IPS-NIHi11 (cell line): Measurements from ENCODE around the gene ASB5.
"Not testable (repeated sequence)": the region's sequence is repeated elsewhere in the genome, so short reads cannot be mapped to it uniquely, and the experiment has no call there.

Experiments
- DNase-seq: peaks from one replicate; pipeline ENCODE4 v3.0.0; 2012; ENCODE audit warnings: mixed read lengths, low spot score

Gene ASB5, protein sequence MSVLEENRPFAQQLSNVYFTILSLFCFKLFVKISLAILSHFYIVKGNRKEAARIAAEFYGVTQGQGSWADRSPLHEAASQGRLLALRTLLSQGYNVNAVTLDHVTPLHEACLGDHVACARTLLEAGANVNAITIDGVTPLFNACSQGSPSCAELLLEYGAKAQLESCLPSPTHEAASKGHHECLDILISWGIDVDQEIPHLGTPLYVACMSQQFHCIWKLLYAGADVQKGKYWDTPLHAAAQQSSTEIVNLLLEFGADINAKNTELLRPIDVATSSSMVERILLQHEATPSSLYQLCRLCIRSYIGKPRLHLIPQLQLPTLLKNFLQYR

DNA sequence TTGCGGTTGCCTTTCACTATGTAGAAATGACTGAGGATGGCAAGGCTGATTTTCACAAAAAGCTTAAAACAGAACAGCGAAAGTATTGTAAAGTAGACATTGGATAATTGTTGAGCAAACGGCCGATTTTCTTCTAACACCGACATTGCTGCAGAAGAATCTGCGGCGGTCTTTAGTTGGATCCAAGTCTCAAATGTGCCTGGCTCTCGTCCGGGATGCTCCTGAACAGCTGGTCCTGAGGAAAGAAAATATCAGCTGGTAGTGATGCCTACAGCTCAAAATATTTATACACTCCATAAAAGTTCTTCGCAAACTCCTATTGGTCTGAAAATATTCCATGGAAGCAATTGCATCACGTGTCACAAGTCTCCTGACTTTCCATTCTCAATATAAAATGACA, at the start of gene ASB5:
TSS of gene ASB5 (minus strand) at position 260 of the 400 bp plus-strand sequence. CDS start at position 146, 114 bp downstream.
- DNase-seq, result no peak

DNA sequence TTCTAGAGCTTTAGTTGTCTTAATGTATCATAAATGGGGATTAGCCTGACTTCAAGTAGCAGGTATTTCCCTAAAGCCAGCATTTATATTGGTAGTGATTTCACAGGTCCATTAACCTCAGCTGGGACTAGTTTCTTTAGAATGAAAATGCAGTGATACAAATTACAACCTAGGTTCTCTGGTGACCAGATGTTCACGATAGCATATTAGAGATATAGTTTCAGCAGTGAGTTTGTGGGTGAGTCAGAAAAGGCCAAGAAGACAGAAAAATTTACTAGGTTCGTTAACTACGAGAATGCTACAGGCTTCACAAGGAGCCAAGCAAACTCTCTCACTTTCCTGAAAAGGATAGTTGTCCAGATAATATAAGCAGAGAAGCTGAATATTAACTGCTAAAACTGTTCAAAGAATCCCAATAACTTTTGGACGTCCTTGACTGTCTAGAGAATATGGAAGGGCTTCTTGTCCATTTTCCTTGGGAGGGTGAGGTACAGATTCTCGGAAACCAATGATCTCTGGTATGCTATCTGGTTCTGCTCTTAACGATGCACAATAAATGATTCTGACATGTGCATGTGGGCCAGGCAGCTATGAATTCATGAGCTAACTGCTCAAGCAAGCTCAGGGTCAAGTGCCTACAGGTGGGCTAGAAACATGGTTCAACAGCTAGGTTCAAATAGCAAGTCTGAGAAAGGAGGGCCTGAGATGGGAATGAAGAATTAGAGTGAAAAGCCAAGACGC, 44.7 kb upstream of the ASB5 start:
- no peak for DNase-seq

DNA sequence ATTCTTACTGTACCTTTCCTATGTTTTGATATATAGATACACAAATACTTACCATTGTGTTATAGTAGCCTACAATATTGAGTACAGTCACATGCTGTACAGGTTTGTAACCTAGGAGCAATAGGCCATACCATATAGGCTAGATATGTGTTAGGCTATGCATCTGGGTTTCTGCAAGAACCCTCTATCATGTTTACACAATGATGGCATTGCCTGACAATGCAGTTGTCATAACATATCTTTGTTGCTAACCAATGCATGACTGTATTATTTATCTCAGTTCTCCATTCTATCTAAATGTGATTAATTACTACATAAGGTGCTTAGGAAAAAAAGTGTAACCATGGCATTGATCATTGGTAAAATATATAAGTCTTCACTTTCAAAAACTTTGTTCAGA, 40.8 kb upstream of the ASB5 start:
- no peak for DNase-seq

DNA sequence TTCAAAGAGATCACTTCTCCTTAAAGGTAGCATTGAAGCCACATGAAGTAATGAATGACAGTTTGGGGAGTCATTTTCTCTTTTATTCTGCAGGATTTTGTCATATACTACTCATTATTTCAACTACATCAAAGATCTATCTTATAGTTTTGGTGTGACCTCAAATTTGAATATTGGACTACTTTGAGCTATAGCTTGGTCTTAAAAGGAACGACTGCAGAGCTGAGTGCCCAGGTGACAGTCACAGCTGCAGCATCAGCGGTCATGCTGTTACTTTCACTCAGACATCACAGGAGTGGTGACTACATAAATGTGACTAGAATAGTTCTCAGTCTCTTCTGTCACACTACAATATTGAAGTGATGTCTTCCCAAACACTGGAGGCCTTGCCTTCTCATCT, 40.0 kb upstream of the ASB5 start:
- DNase-seq, result no peak

DNA sequence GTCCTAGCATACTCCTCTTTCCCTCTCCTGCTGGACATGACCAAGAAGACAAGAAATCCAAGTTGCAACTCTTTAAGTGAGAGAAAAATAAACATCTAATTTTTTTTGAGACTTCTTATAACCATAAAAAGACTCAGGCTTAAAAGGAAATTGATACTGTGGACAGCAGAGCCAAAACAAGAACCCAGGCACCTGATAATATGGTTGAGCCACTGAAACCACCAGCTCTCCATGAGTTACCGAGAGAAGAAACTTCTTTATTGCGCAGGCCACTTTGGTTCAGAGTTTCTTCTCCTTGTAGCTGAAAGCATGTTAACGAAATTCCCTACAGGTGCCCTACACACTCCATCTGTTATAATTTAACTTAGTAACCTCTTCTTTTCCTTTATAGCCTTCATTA, 39.4 kb upstream of the ASB5 start:
- DNase-seq, result no peak

DNA sequence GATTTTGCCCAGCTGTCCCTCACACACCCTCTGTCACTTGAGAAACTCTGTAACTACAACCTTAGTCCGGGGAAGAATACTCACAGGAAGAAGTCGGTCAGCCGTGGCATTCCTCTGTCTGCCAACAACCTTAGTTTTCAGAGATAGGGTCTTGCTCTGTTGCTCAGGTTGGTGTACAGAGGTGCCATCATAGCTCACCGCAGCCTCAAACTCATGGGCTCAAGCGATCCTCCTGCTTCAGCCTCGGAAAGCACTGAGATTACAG, 38.6 kb upstream of the ASB5 start:
- no peak for DNase-seq

DNA sequence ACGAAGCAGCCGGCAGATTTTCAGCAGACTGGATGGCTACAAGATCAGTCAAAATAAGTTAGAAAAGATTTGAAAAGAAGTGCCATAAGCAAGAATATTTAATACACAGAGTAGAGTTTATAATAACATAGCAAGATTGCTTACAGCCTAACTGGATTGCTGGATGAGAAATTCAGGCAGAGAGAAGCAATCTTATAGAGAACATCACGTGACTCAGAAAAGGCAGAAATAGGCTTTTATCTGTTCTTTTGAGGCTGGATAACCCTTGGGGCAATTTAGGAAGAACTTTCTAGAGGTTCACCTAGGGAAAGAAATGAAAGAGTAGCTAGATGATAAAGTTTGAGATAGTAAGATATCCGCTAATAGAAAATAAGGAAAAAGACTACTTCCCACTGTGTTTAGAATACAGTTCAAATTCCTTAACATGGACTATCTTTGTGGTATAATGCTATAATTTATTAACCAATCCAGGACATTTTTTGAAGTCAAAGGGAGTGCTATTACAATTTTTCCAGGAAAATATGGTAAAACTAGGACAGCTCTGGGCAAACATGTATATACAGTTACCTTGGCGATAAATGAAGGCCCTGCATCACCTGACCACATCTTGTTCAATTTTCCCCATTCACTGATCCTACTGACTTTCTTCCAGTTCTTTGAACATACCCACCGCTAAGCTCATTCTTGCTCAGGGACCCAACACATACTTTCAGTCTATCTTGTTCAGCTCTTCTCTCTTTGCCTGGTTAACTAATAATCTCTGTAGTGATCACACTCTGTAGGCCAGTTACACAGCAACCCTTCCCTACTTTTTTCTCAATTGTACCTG, 38.0 kb upstream of the ASB5 start:
- no peak for DNase-seq

DNA sequence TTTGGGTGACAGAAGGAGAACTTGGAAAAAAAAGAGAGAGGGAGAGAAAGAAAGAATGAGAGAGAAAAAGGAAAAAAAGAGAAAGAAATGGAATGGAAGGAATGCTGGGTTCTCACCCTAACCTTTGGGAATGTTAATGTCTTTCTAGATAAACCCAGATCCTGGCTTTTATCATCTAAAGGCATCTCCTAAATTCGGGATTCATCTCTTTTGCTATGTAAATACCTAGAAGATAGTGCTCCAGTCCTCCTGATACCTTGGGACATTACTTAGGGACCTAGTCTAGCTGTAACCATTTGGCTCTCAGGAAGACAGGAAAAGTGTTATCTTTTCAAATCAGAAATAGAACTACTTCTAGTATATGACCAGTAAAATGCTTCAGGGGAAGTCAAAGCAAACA, 34.9 kb upstream of the ASB5 start:
- DNase-seq, result no peak

DNA sequence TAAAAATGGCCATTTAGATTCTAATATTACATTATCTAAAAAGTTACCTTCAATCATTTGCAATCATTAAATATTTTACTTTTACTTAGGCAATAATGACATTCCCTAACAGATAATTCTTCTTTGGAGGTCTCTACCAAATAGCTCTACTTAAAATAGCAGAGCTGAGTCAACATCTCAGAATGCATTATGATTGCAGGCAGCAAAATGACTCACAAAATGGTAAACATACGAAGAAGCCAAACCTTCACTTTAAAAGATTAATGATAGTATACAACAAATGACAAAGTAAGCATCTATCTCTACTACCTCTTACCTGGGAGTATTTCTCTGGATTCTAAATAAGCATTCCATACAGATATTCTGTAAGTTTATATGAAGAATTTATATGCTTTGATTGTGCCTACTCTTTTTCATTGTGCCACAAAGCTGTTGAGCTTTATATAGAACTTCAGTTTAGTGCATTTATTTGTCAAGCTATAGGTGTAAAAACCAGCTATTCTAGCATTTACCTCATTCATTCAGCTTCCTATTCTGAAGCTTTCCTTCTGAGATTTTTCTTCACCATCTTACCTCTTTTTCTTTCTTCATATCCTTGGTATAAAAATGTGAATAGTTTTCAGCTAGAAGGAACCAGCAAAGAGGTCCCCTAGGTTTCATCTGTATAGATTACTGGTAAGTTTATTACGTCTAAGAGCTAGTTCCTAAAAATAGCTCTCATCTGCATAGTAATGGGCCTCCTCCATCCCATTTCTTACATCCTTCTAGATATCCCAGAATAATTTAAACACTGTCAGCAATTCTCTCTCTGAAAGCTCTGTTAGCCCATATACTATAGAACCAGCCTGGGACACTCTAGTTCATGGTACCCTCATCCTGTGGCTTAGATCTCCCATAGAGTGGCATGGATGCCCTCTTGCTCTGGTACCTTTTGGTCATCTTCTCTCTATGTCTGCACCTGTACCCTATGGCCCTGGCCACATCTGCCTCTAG, 33.6 kb upstream of the ASB5 start:
- DNase-seq, result no peak

DNA sequence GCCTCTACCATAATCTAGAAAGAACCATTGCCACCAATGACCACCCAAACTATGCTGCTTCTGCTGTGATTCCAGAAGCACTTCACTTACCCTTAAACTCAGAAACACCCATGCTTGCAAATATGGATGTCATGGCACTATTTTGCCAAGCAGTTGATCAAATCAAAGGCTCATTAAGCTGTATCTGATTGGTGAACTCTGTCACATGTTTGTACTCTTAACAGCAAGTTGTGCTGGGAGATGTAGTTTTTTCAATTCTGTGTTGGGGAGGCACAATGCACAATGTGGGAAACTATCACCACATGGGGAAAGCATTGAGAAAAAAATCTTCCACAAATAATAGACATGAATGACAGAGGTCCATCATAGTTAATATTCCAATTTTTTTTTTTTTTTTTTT, 31.5 kb upstream of the ASB5 start:
- no peak for DNase-seq

DNA sequence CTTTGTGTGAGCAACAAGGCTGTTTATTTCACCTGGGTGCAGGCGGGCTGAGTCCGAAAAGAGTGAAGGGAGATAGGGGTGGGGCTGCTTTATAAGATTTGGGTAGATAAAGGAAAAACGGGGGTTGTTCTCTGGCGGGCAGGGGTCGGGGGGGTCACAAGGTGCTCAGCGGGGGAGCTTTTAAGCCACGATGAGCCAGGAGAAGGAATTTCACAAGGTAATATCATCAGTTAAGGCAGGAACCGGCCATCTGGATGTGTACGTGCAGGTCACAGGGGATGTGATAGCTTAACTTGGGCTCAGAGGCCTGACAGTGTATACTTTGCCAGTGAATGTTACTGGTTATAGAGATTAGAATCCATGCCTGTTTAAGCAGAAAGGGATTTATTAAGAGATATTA, 31.0 kb upstream of the ASB5 start:
- no peak for DNase-seq

DNA sequence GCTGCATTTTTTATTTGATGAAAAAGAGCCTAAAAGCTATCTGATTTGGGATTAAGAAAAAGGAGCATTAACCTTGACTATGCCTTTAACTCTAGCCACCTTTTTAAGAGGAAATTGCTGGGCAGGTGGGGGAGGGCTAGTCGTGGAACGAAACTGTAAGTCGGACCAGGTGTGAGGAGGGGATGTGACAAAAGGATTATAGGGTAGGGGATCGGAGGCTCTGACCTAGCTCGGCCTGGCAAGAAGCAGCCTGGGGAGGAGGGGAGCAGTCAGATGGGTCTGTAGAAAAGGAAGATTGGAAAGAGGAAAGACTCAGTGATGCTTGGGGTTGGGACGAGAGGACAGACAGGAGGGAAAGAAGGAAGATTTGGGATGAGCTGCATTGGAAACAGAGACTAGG, 29.6 kb upstream of the ASB5 start:
- DNase-seq, result no peak

DNA sequence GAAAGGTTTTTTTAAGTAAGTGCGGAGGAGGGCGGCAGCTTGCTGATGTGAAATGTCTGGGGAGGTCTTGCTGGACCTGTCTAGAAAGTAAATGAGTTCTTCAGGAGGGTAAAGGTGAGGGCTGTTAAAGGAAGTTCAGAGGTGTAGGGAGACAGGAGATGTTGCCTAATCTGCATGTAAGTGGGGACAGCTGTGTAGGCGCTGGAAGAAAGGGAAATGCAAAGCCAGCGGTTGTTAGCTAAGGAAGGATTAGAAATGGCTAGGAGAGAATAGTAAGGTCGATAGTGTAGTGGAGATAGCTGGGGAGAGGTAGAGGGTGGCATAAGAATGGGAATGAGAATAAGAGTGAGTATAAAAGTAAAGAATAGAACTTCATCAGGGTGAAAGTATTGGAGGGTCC, 26.9 kb upstream of the ASB5 start:
- DNase-seq, result not testable (repeated sequence)

DNA sequence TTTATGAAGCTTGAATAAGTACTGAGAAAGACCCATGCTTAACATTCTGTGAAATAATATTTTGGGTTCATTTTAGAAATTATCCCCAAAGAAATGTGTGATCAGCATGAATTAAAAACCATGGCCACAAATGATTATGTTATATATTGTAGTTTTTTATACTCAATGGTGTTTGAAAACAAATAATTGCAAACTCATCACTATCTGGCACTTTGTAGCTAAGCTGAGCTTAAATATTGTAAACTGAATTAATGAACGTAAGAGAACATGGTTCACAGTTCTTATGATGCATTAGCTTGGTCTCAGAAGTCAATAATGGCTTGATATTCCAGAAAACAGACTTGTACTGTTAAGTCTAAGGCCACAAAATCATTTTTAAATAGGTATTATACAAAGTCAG, 24.6 kb upstream of the ASB5 start:
- DNase-seq, result no peak

DNA sequence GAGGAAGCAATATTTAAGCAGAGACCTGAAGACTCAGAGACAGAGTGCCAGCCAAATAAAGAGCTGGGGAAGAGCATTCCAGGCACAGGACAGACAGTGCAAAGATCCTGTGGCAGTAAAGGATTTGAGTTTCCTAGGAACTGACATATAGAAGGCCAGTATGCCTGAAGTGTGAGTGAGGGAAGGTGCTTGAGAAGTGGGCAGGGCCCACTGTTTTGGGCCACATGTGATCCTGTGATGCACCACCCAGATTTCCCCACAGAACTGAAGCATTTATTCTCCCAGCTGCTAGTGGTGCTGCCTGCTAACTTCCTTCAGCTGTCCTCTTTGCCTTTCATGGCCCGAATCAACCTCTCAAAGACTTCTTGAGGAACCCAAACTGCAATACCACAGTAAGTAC, 23.9 kb upstream of the ASB5 start:
- no peak for DNase-seq

DNA sequence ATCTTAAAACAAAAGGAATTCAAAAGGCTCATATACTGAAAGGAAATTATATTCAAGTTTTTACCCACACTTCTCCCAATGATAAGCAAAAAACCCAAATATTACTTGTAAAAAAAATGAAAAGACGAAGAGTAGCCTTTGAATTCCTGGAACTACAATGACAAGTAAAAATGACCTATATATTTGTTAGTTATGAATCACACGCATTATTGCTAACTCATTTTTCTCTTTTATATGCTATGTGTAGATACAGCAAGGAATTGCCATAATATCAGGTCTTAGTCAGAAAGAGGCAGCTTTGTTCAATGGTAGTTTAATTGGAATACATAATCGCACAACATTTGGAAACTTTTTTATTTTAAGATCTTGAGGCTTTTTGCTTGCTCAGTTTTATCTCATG, 22.7 kb upstream of the ASB5 start:
- DNase-seq, result no peak

DNA sequence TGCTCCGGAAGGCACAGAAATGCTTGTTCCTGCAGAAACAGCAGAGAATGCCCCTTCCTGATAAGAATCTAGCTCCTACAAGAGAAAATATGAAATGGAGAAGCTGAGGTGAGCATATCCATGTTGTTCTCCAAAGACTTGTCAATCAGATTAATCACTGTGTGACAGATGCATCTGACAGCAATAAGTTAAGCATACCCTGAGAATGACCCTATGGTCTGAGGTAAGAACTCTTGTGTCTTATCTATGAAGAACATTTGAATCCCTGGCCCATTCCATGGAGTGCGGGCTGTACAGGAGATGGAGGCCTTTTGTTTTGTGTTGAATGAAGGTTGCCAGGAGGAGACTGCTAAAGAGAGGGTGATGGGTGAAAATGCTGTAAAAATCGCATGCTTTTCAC, 21.5 kb upstream of the ASB5 start:
- DNase-seq, result no peak

DNA sequence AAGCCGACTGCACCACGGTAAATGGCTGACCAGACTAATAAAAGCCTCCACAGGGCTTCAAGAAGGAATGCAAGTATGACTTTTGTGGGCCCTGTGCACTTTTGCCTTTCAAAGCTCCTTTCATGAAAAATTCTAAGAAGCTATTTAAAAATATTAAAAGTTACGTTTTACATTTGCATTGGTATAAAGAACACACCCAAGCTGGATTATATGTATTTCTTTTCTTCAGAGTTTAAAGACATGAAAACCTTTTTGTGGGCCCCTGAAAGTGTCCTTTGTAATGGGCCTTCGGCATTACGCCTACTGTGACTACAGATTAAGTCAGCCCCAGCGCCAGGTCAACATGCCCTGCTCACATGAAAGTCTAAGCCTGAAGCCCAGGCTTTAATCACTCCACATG, 20.5 kb upstream of the ASB5 start:
- DNase-seq, result no peak

DNA sequence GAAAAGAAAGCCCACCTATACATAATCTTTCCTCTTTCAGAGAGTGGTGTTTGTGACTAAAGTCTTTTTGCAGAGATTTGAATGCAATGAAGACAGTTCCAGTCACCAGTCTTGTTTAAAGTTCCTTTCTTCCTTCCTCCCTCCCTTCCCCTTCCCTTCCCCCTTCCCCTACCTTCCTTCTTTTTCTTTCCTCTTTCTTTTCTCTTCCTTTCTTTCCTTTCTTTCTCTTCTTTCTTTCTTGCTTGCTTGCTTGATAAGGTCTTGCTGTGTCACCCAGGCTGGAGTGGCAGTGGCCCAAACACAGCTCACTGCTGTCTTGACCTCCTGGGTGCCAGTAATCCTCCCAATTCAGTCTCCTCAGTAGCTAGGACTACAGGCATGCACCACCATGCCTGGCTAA, 19.0 kb upstream of the ASB5 start:
- no peak for DNase-seq

DNA sequence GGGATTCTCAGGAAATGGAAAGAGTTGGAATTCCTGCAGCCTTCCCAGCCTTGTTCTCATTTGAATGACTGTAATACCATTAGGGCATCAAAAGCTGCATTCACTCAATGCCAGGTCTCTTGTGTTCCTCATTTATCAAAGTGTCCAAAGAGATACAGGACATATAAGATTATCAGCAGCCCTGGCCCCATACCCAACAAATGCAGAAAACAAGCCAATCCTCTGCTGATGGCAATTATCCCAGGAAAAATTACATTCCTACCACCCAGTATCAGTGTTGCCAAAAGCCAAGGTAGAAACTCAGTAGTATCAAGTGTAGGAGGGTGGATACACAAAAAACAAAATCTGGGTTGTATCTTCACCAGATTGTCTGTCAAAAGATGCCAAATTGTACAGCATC, 18.5 kb upstream of the ASB5 start:
- no peak for DNase-seq

DNA sequence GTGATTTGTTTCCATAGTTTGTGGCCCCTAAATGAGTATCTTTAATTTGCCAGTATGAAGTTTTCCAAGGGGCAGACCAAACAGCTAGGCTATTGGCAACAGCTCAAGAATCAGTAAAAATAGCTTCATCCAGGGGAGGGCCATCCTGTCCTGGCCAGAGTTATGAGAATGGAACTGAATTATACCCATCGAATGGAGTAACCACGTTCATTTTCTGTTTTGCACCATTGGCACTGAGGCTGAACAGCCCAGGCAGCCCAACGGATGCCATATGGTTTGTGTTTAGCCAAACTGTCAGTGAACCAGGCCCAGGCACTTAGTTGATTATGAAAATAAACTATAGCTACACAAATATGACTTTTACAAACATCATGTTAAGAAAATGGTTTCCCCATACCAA, 17.7 kb upstream of the ASB5 start:
- no peak for DNase-seq

DNA sequence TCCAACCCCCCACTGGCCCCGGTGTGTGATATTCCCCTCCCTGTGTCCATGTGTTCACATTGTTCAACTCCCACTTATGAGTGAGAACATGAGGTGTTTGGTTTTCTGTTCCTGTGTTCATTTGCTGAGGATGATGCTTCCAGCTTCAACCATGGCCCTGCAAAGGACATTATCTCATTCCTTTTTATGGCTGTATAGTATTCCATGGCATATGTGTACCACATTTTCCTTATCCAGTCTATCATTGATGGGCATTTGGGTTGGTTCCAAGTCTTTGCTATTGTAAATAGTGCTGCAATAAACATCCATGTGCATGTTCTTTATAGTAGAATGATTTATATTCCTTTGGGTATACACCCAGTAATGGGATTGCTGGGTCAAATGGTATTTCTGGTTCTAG, 10.5 kb upstream of the ASB5 start:
- DNase-seq, result not testable (repeated sequence)
